SK-N-MC (cell line): ENCODE data around the gene JAKMIP1.
"Not testable (repeated sequence)": the region's sequence is repeated elsewhere in the genome, so short reads cannot be mapped to it uniquely, and the experiment has no call there.

Experiments
- DNase-seq: peaks from one replicate; pipeline ENCODE4 v3.0.0-alpha.2; 2011; ENCODE audit warnings: low read depth, low spot score
- H3K27ac ChIP-seq: fragments of 200-600 bp; sonication (generic); 2 replicates; pipeline ENCODE4 v1.5.1; 2016; ENCODE audit warnings: mixed run types
- H3K36me3 ChIP-seq: fragments of 200-600 bp; sonication (generic); 2 replicates; pipeline ENCODE4 v1.6.1; 2017; ENCODE audit warnings: antibody characterized with exemption, low read length, mixed read lengths; ENCODE audit not compliant: insufficient read depth
- H3K4me3 ChIP-seq: fragments of 200-600 bp; sonication (generic); 2 replicates; pipeline ENCODE4 v1.5.1; 2016
- H3K9ac ChIP-seq: fragments of 200-600 bp; sonication (generic); 2 replicates; pipeline ENCODE4 v1.8.0; 2017; ENCODE audit warnings: mixed run types, mixed read lengths; ENCODE audit not compliant: insufficient read length
- H3K9me3 ChIP-seq: fragments of 200-600 bp; sonication (generic); 2 replicates; pipeline ENCODE4 v1.6.1; 2017; ENCODE audit warnings: low read depth, mild to moderate bottlenecking, antibody characterized with exemption, low read length, moderate library complexity, mixed read lengths
- EZH2 ChIP-seq: fragments of 200-600 bp; sonication (generic); IDR thresholded peaks from one replicate; pipeline ENCODE4 v1.6.1; 2017; ENCODE audit warnings: antibody characterized with exemption
- FOXP2 ChIP-seq: optimal IDR thresholded peaks from 2 replicates; pipeline ENCODE3; 2011; ENCODE audit warnings: mild to moderate bottlenecking, moderate library complexity; ENCODE audit not compliant: insufficient read depth; ENCODE audit errors: extremely low read length, control extremely low read depth
- POLR2AphosphoS5 ChIP-seq: IDR thresholded peaks from 2 replicates; pipeline ENCODE4 v1.6.1; 2012; ENCODE audit warnings: mild to moderate bottlenecking, low read depth, low read length, borderline replicate concordance

The JAKMIP1 gene

GRCh38 chr4:6141554-6141953 lies 58.8 kb downstream of the JAKMIP1 start:
- Histone ChIP-seq H3K27ac (no peak overlapping the region), H3K9ac (no peak overlapping the region), H3K9me3 (no peaks in the 10 kb centered on the region), H3K4me3 (no peak overlapping the region), H3K36me3 (no peaks in the 10 kb centered on the region)
- TF ChIP-seq POLR2AphosphoS5 (no peak), EZH2 (no peak), FOXP2 (no peak)
- DNase-seq, result no peak

DNA sequence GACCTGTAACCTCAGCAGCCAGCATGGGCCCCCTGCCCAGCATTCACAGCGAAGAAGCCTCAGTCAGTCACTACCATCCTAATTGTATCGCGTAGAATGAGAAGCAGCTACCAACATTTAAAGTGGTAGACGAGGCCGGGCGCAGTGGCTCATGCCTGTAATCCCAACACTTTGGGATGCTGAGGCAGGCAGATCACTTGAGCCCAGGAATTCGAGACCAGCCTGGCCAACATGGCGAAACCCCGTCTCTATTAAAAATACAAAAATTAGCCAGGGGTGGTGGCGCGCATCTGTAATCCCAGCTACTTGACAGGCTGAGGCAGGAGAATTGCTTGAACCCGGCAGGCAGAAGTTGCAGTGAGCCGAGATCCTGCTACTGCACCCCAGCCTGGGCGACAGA lies 59.3 kb downstream of the JAKMIP1 start:
- DNase-seq, H3K36me3 ChIP-seq, H3K27ac ChIP-seq, H3K9ac ChIP-seq, H3K9me3 ChIP-seq, H3K4me3 ChIP-seq: not testable (repeated sequence)

DNA sequence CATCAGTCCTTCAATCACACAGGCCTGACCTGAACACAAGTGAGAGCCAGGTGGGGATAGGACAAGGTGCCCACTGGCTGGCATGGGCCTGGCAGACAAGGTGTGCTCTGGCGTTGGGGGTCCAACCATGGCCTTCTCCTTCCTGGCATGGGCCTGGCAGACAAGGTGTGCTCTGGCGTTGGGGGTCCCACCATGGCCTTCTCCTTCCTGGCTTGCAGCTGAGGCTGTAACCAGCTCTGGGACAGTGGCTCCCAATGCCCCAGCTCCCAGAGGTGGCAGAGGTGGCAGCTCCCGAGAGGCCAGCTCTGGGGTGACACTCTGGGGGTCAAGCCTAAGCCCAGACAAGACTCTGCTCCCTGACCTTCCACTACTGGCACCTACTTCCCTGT lies 62.6 kb downstream of the JAKMIP1 start:
- H3K4me3 ChIP-seq, result no peak overlapping the region
- no peak for TF ChIP-seq EZH2
- TF ChIP-seq POLR2AphosphoS5, result no peak
- TF ChIP-seq FOXP2, result no peak
- no peak overlapping the region for H3K9ac ChIP-seq
- H3K9me3 ChIP-seq, result no peaks in the 10 kb centered on the region
- H3K27ac ChIP-seq, result no peak overlapping the region
- H3K36me3 ChIP-seq, result no peaks in the 10 kb centered on the region
- DNase-seq, result no peak

DNA sequence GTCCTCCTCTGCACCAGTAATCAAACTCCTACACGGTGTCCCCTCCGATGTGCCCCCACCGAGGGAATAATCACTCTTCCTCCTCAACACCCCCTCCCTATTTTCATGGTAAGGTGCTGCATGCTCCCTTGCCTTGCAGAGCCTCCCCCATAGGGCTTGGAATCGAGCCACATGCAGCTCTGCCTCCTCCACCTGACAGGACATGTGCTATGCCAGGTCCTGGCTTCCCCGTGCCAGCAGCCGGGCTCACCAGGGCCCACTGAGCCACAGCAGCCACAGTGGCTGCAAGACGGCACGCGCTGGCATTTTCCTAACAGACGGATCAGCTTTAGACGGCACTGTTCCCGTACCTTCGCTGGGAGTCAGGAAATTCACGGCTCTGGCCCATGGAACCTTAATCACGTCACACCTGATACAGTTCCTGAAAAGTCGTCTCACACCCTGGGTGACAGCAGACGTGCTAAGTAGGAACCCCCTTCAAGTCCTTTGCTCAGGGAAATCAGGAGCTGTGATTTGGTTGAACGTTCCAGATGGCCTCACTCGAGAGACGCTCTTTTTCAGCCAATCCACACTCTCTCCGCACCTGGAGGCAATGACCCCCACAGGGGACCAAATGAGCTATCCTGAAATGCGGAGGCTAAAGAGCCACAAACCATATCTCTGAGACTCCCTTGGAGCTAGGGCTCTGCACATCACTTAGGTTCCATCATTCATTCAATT lies 63.2 kb downstream of the JAKMIP1 start:
- Histone ChIP-seq H3K9ac (no peak overlapping the region), H3K4me3 (no peak overlapping the region), H3K27ac (no peak overlapping the region), H3K36me3 (no peaks in the 10 kb centered on the region), H3K9me3 (no peaks in the 10 kb centered on the region)
- TF ChIP-seq FOXP2 (no peak), POLR2AphosphoS5 (no peak), EZH2 (no peak)
- DNase-seq, result no peak

GRCh38 chr4:6134612-6135220 lies 65.6 kb downstream of the JAKMIP1 start:
- DNase-seq, result no peak
- no peak overlapping the region for H3K4me3 ChIP-seq
- no peak overlapping the region for H3K27ac ChIP-seq
- H3K9ac ChIP-seq, result no peak overlapping the region
- no peaks in the 10 kb centered on the region for H3K36me3 ChIP-seq
- no peak for TF ChIP-seq FOXP2
- TF ChIP-seq POLR2AphosphoS5, result no peak
- TF ChIP-seq EZH2, result no peak
- H3K9me3 ChIP-seq, result no peaks in the 10 kb centered on the region

GRCh38 chr4:6132716-6133115 lies 67.6 kb downstream of the JAKMIP1 start:
- no peaks in the 10 kb centered on the region for H3K9me3 ChIP-seq
- no peak for DNase-seq
- no peaks in the 10 kb centered on the region for H3K36me3 ChIP-seq
- H3K4me3 ChIP-seq, result no peak overlapping the region
- TF ChIP-seq POLR2AphosphoS5, result no peak
- TF ChIP-seq EZH2, result no peak
- no peak for TF ChIP-seq FOXP2
- H3K27ac ChIP-seq, result no peak overlapping the region
- no peak overlapping the region for H3K9ac ChIP-seq

GRCh38 chr4:6128221-6128850 lies 72.0 kb downstream of the JAKMIP1 start:
- no peaks in the 10 kb centered on the region for H3K36me3 ChIP-seq
- TF ChIP-seq FOXP2 (no peak), EZH2 (no peak), POLR2AphosphoS5 (no peak)
- no peak overlapping the region for H3K9ac ChIP-seq
- H3K9me3 ChIP-seq, result no peaks in the 10 kb centered on the region
- no peak overlapping the region for H3K27ac ChIP-seq
- no peak for DNase-seq
- no peak overlapping the region for H3K4me3 ChIP-seq

- no peaks in the 10 kb centered on the region for H3K9me3 ChIP-seq
- H3K36me3 ChIP-seq, result no peaks in the 10 kb centered on the region
- H3K27ac ChIP-seq, result no peak overlapping the region
- TF ChIP-seq EZH2 (no peak), FOXP2 (no peak), POLR2AphosphoS5 (no peak)
- no peak overlapping the region for H3K4me3 ChIP-seq
- no peak overlapping the region for H3K9ac ChIP-seq
- DNase-seq, result no peak
These were observed 73.2 kb downstream of the JAKMIP1 start for GRCh38 chr4:6126971-6127745.
